HepG2 (cell line): ENCODE results near the gene DLEC1. TPM values are rescaled to one million over a fixed set of nuclear protein-coding genes. Genes with fewer than 3 reads are reported as not detected.
A peak's percentile ranks its signal among the peaks of the same experiment; 100 is the strongest.

Experiments used
- CREB1 ChIP-seq, 2 experiments: fragments of 450-650 bp in 1 of 2; IDR thresholded peaks; 2 replicates each; pipeline ENCODE4 v1.6.1; 2016 to 2017; ENCODE audit warnings: control low read depth in 1 of 2, mild to moderate bottlenecking in 1 of 2, missing compliant biosample characterization in 1 of 2, missing genetic modification characterization in 1 of 2
- MED1 ChIP-seq: sonication (generic); formaldehyde crosslinking; IDR thresholded peaks from 2 replicates; pipeline ENCODE4 v1.4.0; 2020; ENCODE audit warnings: missing genetic modification reagents
- MED13 ChIP-seq: sonication (generic); formaldehyde crosslinking; IDR thresholded peaks from 2 replicates; pipeline ENCODE4 v1.5.0; 2020; ENCODE audit warnings: missing genetic modification reagents
- POLR2G ChIP-seq: fragments of 200-400 bp; formaldehyde crosslinking; IDR thresholded peaks from 2 replicates; pipeline ENCODE4 v1.6.1; 2018; ENCODE audit warnings: mild to moderate bottlenecking, low read depth, low read length, moderate library complexity
- RARA ChIP-seq: IDR thresholded peaks from 2 replicates; pipeline ENCODE4 v1.6.1; 2016; ENCODE audit warnings: missing genetic modification reagents, missing compliant biosample characterization
- RBFOX2 ChIP-seq: fragments of 200-400 bp; formaldehyde crosslinking; IDR thresholded peaks from 2 replicates; pipeline ENCODE4 v1.6.1; 2017; ENCODE audit warnings: low read depth, mild to moderate bottlenecking, low read length
- TMF1 ChIP-seq: sonication (generic); formaldehyde crosslinking; IDR thresholded peaks from 2 replicates; pipeline ENCODE4 v1.8.1; 2022; ENCODE audit warnings: low read depth, missing genetic modification reagents
- XRCC5 ChIP-seq: fragments of 200-400 bp; formaldehyde crosslinking; optimal IDR thresholded peaks from 2 replicates; pipeline ENCODE3; 2017; ENCODE audit warnings: mild to moderate bottlenecking, low read length
- YEATS4 ChIP-seq: sonication (generic); formaldehyde crosslinking; IDR thresholded peaks from 2 replicates; pipeline ENCODE4 v1.4.0; 2020; ENCODE audit warnings: missing genetic modification reagents, borderline replicate concordance
- ZKSCAN8 ChIP-seq: IDR thresholded peaks from 2 replicates; pipeline ENCODE4 v1.6.1; 2016; ENCODE audit warnings: borderline replicate concordance, missing genetic modification reagents, missing compliant biosample characterization
- ZNF230 ChIP-seq: sonication (generic); formaldehyde crosslinking; IDR thresholded peaks from 2 replicates; pipeline ENCODE4 v1.4.0; 2020; ENCODE audit warnings: mild to moderate bottlenecking, missing genetic modification reagents
- ZNF335 ChIP-seq: sonication (generic); formaldehyde crosslinking; IDR thresholded peaks from 2 replicates; pipeline ENCODE4 v1.4.0; 2020; ENCODE audit warnings: missing genetic modification reagents
- ZNF616 ChIP-seq: sonication (generic); formaldehyde crosslinking; IDR thresholded peaks from 2 replicates; pipeline ENCODE4 v1.5.0; 2020; ENCODE audit warnings: low read depth, mild to moderate bottlenecking, missing genetic modification reagents
- ZNF747 ChIP-seq: sonication (generic); formaldehyde crosslinking; IDR thresholded peaks from 2 replicates; pipeline ENCODE4 v1.8.1; 2023; ENCODE audit warnings: missing genetic modification reagents, mild to moderate bottlenecking, borderline replicate concordance
- ZNF766 ChIP-seq: sonication (generic); formaldehyde crosslinking; IDR thresholded peaks from 2 replicates; pipeline ENCODE4 v1.5.0; 2020; ENCODE audit warnings: missing genetic modification reagents, borderline replicate concordance
- ZNF839 ChIP-seq: sonication (generic); formaldehyde crosslinking; IDR thresholded peaks from 2 replicates; pipeline ENCODE4 v1.4.0; 2020; ENCODE audit warnings: missing genetic modification reagents, mild to moderate bottlenecking, borderline replicate concordance
- ZNF891 ChIP-seq: sonication (generic); formaldehyde crosslinking; IDR thresholded peaks from 2 replicates; pipeline ENCODE4 v1.5.0; 2020; ENCODE audit warnings: mild to moderate bottlenecking, missing genetic modification reagents
- polyA plus RNA-seq, 8 experiments: library from polyadenylated mRNA; depleted of rRNA in 3 of 8; stranded (reverse) in 7 of 8; unstranded in 1 of 8; fragments of >200 nt; fragmentation: Illumina TruSeq in 4 of 8; extraction: Trizol in 4 of 8; gene quantifications; 2 replicates each; pipeline versions ENCODE4 v1.2.1 to v1.2.3, GENCODE V29; 2011 to 2016; ENCODE audit warnings: low read depth in 4 of 8, missing spikeins in 1 of 8, mixed read lengths in 1 of 8; ENCODE audit not compliant: insufficient read depth in 1 of 8
- total RNA-seq, 5 experiments: library from RNA; depleted of rRNA; stranded (reverse); fragments of >200 nt; fragmentation: Illumina TruSeq; extraction: Trizol; gene quantifications; 2 replicates each; pipeline ENCODE4 v1.2.3, GENCODE V29; 2016; ENCODE audit warnings: low read depth in 1 of 5
- TF ChIP-seq, protein P1 (sequence below): sonication (generic); formaldehyde crosslinking; IDR thresholded peaks from 2 replicates; pipeline ENCODE4; 2020; ENCODE audit warnings: missing genetic modification reagents, mild to moderate bottlenecking, borderline replicate concordance
- TF ChIP-seq, protein P2 (sequence below): sonication (generic); formaldehyde crosslinking; IDR thresholded peaks from 2 replicates; pipeline ENCODE4 v1.4.0; 2020; ENCODE audit warnings: missing genetic modification reagents
- TF ChIP-seq, protein P3 (sequence below): sonication (generic); formaldehyde crosslinking; IDR thresholded peaks from 2 replicates; pipeline ENCODE4 v1.8.1; 2023; ENCODE audit warnings: mild to moderate bottlenecking, missing genetic modification reagents
- TF ChIP-seq, protein P4 (sequence below): sonication (generic); formaldehyde crosslinking; IDR thresholded peaks from 2 replicates; pipeline ENCODE4 v1.8.1; 2022; ENCODE audit warnings: mild to moderate bottlenecking, missing genetic modification reagents

The DLEC1 gene
- total and polyA plus RNA-seq, 2 of the 13 experiments (the other 11 are each of a cell fraction or from before 2014, with no cell fraction given), result 0.09 TPM; not detected in 1

DNA sequence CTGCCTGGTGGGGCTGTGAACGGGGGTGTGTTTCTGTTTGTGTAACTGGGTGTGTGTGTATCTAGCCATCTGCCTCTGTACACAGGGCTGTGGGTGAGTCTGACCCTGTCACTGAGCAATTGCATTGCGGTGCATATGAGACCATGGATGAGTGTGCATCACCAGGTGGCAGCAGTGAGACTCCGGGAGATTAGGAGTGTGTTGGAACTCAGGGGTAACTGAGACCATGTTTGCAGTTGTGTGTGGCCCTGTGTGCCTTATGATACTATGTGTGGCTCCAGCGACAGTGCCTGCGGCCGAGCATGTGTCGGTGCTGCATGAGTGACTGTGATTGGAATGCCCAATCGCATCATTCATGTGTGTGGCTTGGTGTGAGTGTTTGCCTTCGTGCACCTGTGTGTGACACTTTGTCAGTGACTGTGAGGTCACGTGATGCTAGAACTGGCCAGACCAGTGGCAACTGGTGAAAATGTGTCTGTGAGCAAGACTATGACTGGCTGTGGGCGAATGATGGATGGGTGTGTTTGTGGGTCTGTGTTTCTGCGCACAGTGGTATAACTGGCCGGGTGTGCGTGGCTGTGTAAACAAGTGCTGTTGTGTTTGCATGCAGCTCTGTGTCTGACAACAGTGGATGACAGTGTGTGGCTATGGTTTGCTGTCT lies 34.5 kb upstream of the DLEC1 start (continued):
- TF ChIP-seq, protein P1, sequence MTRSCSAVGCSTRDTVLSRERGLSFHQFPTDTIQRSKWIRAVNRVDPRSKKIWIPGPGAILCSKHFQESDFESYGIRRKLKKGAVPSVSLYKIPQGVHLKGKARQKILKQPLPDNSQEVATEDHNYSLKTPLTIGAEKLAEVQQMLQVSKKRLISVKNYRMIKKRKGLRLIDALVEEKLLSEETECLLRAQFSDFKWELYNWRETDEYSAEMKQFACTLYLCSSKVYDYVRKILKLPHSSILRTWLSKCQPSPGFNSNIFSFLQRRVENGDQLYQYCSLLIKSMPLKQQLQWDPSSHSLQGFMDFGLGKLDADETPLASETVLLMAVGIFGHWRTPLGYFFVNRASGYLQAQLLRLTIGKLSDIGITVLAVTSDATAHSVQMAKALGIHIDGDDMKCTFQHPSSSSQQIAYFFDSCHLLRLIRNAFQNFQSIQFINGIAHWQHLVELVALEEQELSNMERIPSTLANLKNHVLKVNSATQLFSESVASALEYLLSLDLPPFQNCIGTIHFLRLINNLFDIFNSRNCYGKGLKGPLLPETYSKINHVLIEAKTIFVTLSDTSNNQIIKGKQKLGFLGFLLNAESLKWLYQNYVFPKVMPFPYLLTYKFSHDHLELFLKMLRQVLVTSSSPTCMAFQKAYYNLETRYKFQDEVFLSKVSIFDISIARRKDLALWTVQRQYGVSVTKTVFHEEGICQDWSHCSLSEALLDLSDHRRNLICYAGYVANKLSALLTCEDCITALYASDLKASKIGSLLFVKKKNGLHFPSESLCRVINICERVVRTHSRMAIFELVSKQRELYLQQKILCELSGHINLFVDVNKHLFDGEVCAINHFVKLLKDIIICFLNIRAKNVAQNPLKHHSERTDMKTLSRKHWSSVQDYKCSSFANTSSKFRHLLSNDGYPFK, result 0 out of 2 replicates have a peak, but pooled peaks have one; percentile 9
- TF ChIP-seq MED1 (CRISPR knock-in tag) (no peak), ZNF766 (no peak), POLR2G (no peak), ZNF616 (CRISPR knock-in tag) (0 out of 2 replicates have a peak, but pooled peaks have one; percentile 14), ZNF335 (no peak; the same call in 1 of the 2 replicates), CREB1 (IDR thresholded peaks at IDR 0.05) (peak; percentile 48; the same call in 1 of the 2 replicates), CREB1 (CRISPR knock-in tag; IDR thresholded peaks at IDR 0.05) (no peak), ZNF891 (0 out of 2 replicates have a peak, but pooled peaks have one; percentile 0), TMF1 (no peak), ZNF230 (CRISPR knock-in tag) (peak; percentile 56; the same call in 1 of the 2 replicates), RARA (peak; percentile 32; the same call in 1 of the 2 replicates), YEATS4 (CRISPR knock-in tag) (peak; percentile 83), MED13 (no peak), ZNF839 (no peak), ZNF747 (CRISPR knock-in tag) (no peak; the same call in 1 of the 2 replicates), ZKSCAN8 (CRISPR knock-in tag) (0 out of 2 replicates have a peak, but pooled peaks have one; percentile 29), XRCC5 (peak; percentile 69), RBFOX2 (no peak)
- TF ChIP-seq, protein P2, sequence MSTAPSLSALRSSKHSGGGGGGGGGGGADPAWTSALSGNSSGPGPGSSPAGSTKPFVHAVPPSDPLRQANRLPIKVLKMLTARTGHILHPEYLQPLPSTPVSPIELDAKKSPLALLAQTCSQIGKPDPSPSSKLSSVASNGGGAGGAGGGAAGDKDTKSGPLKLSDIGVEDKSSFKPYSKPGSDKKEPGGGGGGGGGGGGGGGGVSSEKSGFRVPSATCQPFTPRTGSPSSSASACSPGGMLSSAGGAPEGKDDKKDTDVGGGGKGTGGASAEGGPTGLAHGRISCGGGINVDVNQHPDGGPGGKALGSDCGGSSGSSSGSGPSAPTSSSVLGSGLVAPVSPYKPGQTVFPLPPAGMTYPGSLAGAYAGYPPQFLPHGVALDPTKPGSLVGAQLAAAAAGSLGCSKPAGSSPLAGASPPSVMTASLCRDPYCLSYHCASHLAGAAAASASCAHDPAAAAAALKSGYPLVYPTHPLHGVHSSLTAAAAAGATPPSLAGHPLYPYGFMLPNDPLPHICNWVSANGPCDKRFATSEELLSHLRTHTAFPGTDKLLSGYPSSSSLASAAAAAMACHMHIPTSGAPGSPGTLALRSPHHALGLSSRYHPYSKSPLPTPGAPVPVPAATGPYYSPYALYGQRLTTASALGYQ (CRISPR knock-in tag), result no peak
- TF ChIP-seq, protein P3, sequence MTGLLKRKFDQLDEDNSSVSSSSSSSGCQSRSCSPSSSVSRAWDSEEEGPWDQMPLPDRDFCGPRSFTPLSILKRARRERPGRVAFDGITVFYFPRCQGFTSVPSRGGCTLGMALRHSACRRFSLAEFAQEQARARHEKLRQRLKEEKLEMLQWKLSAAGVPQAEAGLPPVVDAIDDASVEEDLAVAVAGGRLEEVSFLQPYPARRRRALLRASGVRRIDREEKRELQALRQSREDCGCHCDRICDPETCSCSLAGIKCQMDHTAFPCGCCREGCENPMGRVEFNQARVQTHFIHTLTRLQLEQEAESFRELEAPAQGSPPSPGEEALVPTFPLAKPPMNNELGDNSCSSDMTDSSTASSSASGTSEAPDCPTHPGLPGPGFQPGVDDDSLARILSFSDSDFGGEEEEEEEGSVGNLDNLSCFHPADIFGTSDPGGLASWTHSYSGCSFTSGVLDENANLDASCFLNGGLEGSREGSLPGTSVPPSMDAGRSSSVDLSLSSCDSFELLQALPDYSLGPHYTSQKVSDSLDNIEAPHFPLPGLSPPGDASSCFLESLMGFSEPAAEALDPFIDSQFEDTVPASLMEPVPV (CRISPR knock-in tag), result no peak
- TF ChIP-seq, protein P4, sequence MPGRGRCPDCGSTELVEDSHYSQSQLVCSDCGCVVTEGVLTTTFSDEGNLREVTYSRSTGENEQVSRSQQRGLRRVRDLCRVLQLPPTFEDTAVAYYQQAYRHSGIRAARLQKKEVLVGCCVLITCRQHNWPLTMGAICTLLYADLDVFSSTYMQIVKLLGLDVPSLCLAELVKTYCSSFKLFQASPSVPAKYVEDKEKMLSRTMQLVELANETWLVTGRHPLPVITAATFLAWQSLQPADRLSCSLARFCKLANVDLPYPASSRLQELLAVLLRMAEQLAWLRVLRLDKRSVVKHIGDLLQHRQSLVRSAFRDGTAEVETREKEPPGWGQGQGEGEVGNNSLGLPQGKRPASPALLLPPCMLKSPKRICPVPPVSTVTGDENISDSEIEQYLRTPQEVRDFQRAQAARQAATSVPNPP, result no peak
